K562 (cell line): ENCODE data around the gene CDH16. TPM values are rescaled to one million over a fixed set of nuclear protein-coding genes. Genes with fewer than 3 reads are reported as not detected.

Experiments
- BDP1 ChIP-seq: IDR thresholded peaks from 3 replicates; pipeline ENCODE4 v1.6.1; 2011; ENCODE audit not compliant: insufficient read length, insufficient read depth
- CBFA2T2 ChIP-seq: fragments of 450-650 bp; conservative IDR thresholded peaks from 2 replicates; pipeline ENCODE4 v1.6.1; 2017; ENCODE audit warnings: mild to moderate bottlenecking
- GABPB1 ChIP-seq: sonication (generic); formaldehyde crosslinking; IDR thresholded peaks from 2 replicates; pipeline ENCODE4 v1.8.0; 2022; ENCODE audit warnings: mild to moderate bottlenecking, missing genetic modification reagents
- HDAC3 ChIP-seq: fragments of 450-650 bp; IDR thresholded peaks from 2 replicates; pipeline ENCODE4 v1.6.1; 2018; ENCODE audit warnings: borderline replicate concordance, mild to moderate bottlenecking, moderate library complexity; ENCODE audit not compliant: partially characterized antibody
- HDAC8 ChIP-seq: fragments of 450-650 bp; IDR thresholded peaks from 2 replicates; pipeline ENCODE4 v1.6.1; 2016; ENCODE audit warnings: mild to moderate bottlenecking, missing genetic modification characterization, moderate library complexity, missing compliant biosample characterization
- HNRNPH1 ChIP-seq: fragments of 200-400 bp; formaldehyde crosslinking; optimal IDR thresholded peaks from 2 replicates; pipeline ENCODE3; 2017; ENCODE audit warnings: low read depth, mild to moderate bottlenecking, low read length, moderate library complexity
- ID3 ChIP-seq, 2 experiments: fragments of 250-450 bp in 1 of 2; fragments of 450-650 bp in 1 of 2; sonication (Bioruptor Pico) in 1 of 2; IDR thresholded peaks; 2 replicates each; pipeline versions ENCODE4 v1.6.1 to v1.8.0; 2016 to 2021; ENCODE audit warnings: mild to moderate bottlenecking in 2 of 2, moderate library complexity in 2 of 2, missing compliant biosample characterization in 1 of 2, missing genetic modification characterization in 1 of 2
- JUNB ChIP-seq: fragments of 450-650 bp; formaldehyde crosslinking; conservative IDR thresholded peaks from 2 replicates; pipeline ENCODE4 v1.4.0; 2020; ENCODE audit warnings: mild to moderate bottlenecking
- JUND ChIP-seq, 2 experiments: IDR thresholded peaks; 2 replicates in 1 of 2; 3 replicates in 1 of 2; pipeline ENCODE4 v1.6.1; 2011; ENCODE audit warnings: borderline replicate concordance in 2 of 2, low read depth in 2 of 2, low read length in 2 of 2, improper control_type of control experiment in 1 of 2, missing biosample characterization in 1 of 2, missing genetic modification characterization in 1 of 2, missing genetic modification reagents in 1 of 2
- MNT ChIP-seq, 2 experiments: fragments of 450-650 bp; conservative IDR thresholded peaks; 2 replicates each; pipeline ENCODE4 v1.6.1; 2017; ENCODE audit warnings: mild to moderate bottlenecking in 2 of 2, moderate library complexity in 2 of 2
- NCOA1 ChIP-seq: fragments of 450-650 bp; IDR thresholded peaks from 2 replicates; pipeline ENCODE4 v1.6.1; 2016; ENCODE audit warnings: low read depth
- PML ChIP-seq: IDR thresholded peaks from 2 replicates; pipeline ENCODE4 v1.6.1; 2012; ENCODE audit warnings: low read length, inconsistent platforms
- POLR2G ChIP-seq: fragments of 200-400 bp; formaldehyde crosslinking; IDR thresholded peaks from 2 replicates; pipeline ENCODE4 v1.6.1; 2017; ENCODE audit warnings: low read depth, mild to moderate bottlenecking, antibody characterized with exemption, low read length, moderate library complexity
- RAD21 ChIP-seq, 2 experiments: fragments of 250-450 bp in 1 of 2; fragments of 450-650 bp in 1 of 2; sonication (Bioruptor Pico) in 1 of 2; formaldehyde crosslinking in 1 of 2; IDR thresholded peaks in 1 of 2; conservative IDR thresholded peaks in 1 of 2; 2 replicates each; pipeline versions ENCODE4 v1.4.0 to v1.8.0; 2020 to 2022; ENCODE audit warnings: mild to moderate bottlenecking in 2 of 2, moderate library complexity in 1 of 2
- RBM22 ChIP-seq: fragments of 200-400 bp; formaldehyde crosslinking; IDR thresholded peaks from 2 replicates; pipeline ENCODE4 v1.6.1; 2018; ENCODE audit warnings: low read length, low read depth; ENCODE audit not compliant: poor library complexity, severe bottlenecking
- RNF2 ChIP-seq: sonication (generic); IDR thresholded peaks from 2 replicates; pipeline ENCODE4 v1.6.1; 2016
- SRF ChIP-seq, 2 experiments: fragments of 250-450, 450-650 bp in 1 of 2; sonication (Bioruptor Pico) in 1 of 2; sonication (generic) in 1 of 2; formaldehyde crosslinking; IDR thresholded peaks; 2 replicates each; pipeline versions ENCODE4 v1.5.0 to v1.5.1; 2020 to 2022; ENCODE audit warnings: mild to moderate bottlenecking in 1 of 2, missing genetic modification reagents in 1 of 2
- TAF1 ChIP-seq: IDR thresholded peaks from 2 replicates; pipeline ENCODE4 v1.6.1; 2011; ENCODE audit warnings: mild to moderate bottlenecking, low read length, moderate library complexity; ENCODE audit not compliant: insufficient read depth, control insufficient read depth, severe bottlenecking; ENCODE audit errors: extremely low read depth
- THAP7 ChIP-seq: fragments of 250-450 bp; sonication (Bioruptor Pico); IDR thresholded peaks from 2 replicates; pipeline ENCODE4 v1.5.0; 2021
- ZFX ChIP-seq: sonication (generic); formaldehyde crosslinking; IDR thresholded peaks from 2 replicates; pipeline ENCODE4 v1.8.0; 2022; ENCODE audit warnings: mild to moderate bottlenecking, missing genetic modification reagents, moderate library complexity
- ZNF324 ChIP-seq: fragments of 250-450 bp; sonication (Bioruptor Pico); IDR thresholded peaks from 2 replicates; pipeline ENCODE4 v1.4.0; 2020; ENCODE audit warnings: mild to moderate bottlenecking
- polyA plus RNA-seq, 8 experiments: library from polyadenylated mRNA; depleted of rRNA in 4 of 8; stranded (reverse) in 5 of 8; unstranded in 3 of 8; fragments of >200 nt; fragmentation: Nextera tagmentation in 2 of 8; fragmentation: Illumina TruSeq in 1 of 8; extraction: Ambion mirVana in 2 of 8; extraction: Trizol in 1 of 8; gene quantifications; 2 replicates each; pipeline versions ENCODE4 v1.2.1 to v1.2.3, GENCODE V29; 2011 to 2014; ENCODE audit warnings: inconsistent platforms in 1 of 8, missing spikeins in 1 of 8
- total RNA-seq, 7 experiments: library from RNA; depleted of rRNA in 6 of 7; stranded (reverse); fragments of >200 nt in 6 of 7; fragmentation: Illumina TruSeq in 2 of 7; extraction: Trizol in 2 of 7; gene quantifications; 2 replicates each; pipeline versions ENCODE4 v1.2.1 to v1.2.3, GENCODE V29; 2011 to 2021; ENCODE audit warnings: low replicate concordance in 1 of 7
- TF ChIP-seq, protein P1 (sequence below), 2 experiments: IDR thresholded peaks; 2 replicates each; pipeline ENCODE4 v1.6.1; 2011; ENCODE audit warnings: borderline replicate concordance in 1 of 2, control low read depth in 1 of 2, low read depth in 1 of 2, low read length in 1 of 2, mild to moderate bottlenecking in 1 of 2, mixed read lengths in 1 of 2, moderate library complexity in 1 of 2; ENCODE audit not compliant: insufficient read depth in 1 of 2, insufficient read length in 1 of 2, poor library complexity in 1 of 2, severe bottlenecking in 1 of 2; ENCODE audit errors: extremely low read depth in 1 of 2

The CDH16 gene
- total and polyA plus RNA-seq, 9 of the 15 experiments (the other 6 are each of a cell fraction or from before 2014, with no cell fraction given) = not detected

- peak; percentile 87 for TF ChIP-seq JUND (IDR thresholded peaks at IDR 0.05; ENCODE audit: borderline replicate concordance, low read depth, low read length)
- peak; percentile 68; the same call in 2 of the 3 replicates for TF ChIP-seq JUND (tag; IDR thresholded peaks at IDR 0.05; ENCODE audit: borderline replicate concordance, low read depth, low read length)
- no peak for TF ChIP-seq HNRNPH1
- no peak for TF ChIP-seq RBM22
- TF ChIP-seq BDP1 = no peak
- peak; percentile 79 for TF ChIP-seq ZFX (CRISPR knock-in tag)
- peak; percentile 65 to 85; a peak in 3 of 4 replicates for TF ChIP-seq MNT (conservative IDR thresholded peaks at IDR 0.05)
- TF ChIP-seq POLR2G = peak; percentile 81
- TF ChIP-seq RAD21 (CRISPR knock-in tag; conservative IDR thresholded peaks at IDR 0.05 in 1 of 2, IDR thresholded peaks at IDR 0.05 in 1 of 2) = peak; percentile 49 to 72
- no peak for TF ChIP-seq THAP7
- peak; percentile 72; the same call in 1 of the 2 replicates for TF ChIP-seq GABPB1 (CRISPR knock-in tag)
- TF ChIP-seq, protein P1, sequence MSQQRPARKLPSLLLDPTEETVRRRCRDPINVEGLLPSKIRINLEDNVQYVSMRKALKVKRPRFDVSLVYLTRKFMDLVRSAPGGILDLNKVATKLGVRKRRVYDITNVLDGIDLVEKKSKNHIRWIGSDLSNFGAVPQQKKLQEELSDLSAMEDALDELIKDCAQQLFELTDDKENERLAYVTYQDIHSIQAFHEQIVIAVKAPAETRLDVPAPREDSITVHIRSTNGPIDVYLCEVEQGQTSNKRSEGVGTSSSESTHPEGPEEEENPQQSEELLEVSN (IDR thresholded peaks at IDR 0.05; ENCODE audit: borderline replicate concordance in 1 of 2, extremely low read depth in 1 of 2, insufficient read depth in 1 of 2, insufficient read length in 1 of 2, low read depth in 1 of 2, low read length in 1 of 2, poor library complexity in 1 of 2, severe bottlenecking in 1 of 2) = peak; percentile 84 to 95
- TF ChIP-seq ID3 (CRISPR knock-in tag; IDR thresholded peaks at IDR 0.05) = no peak
- no peak for TF ChIP-seq ID3 (tag; IDR thresholded peaks at IDR 0.05)
- TF ChIP-seq ZNF324 (CRISPR knock-in tag) = no peak
- peak in 1 of 2 experiments; percentile 57; a peak in 1 of 4 replicates for TF ChIP-seq SRF (CRISPR knock-in tag; IDR thresholded peaks at IDR 0.05)
- TF ChIP-seq PML = peak; percentile 16; the same call in 1 of the 2 replicates
- no peak for TF ChIP-seq HDAC8 (tag)
- TF ChIP-seq RNF2 = peak; percentile 81
- TF ChIP-seq JUNB (CRISPR knock-in tag) = no peak
- TF ChIP-seq TAF1 = peak; percentile 50
- no peak for TF ChIP-seq CBFA2T2
- no peak for TF ChIP-seq HDAC3
- TF ChIP-seq NCOA1 = no peak; the same call in 1 of the 2 replicates
Measured at GRCh38 chr16:66872943-66873684, 45.6 kb downstream of the CDH16 start (continued).
